A549 (cell line): Measurements from ENCODE around the gene CACNB3.

Source experiments
- CEBPB ChIP-seq, 2 experiments: fragments of >200 bp in 1 of 2; sonication (Bioruptor Twin) in 1 of 2; formaldehyde crosslinking in 1 of 2; IDR thresholded peaks; 2 replicates each; pipeline ENCODE4 v1.6.1; 2012 to 2016
- CHD2 ChIP-seq: fragments of 150-350 bp; IDR thresholded peaks from 2 replicates; pipeline ENCODE4 v1.6.1; 2014; ENCODE audit warnings: low read length; ENCODE audit not compliant: partially characterized antibody
- CHD4 ChIP-seq: fragments of 200-600 bp; sonication (generic); IDR thresholded peaks from 2 replicates; pipeline ENCODE4 v1.6.1; 2016; ENCODE audit warnings: antibody characterized with exemption, mild to moderate bottlenecking, borderline replicate concordance
- HEYL ChIP-seq: fragments of 250-450 bp; sonication (Bioruptor Pico); IDR thresholded peaks from 2 replicates; pipeline ENCODE4 v1.8.0; 2021; ENCODE audit warnings: mild to moderate bottlenecking, moderate library complexity
- KDM5A ChIP-seq: fragments of 200-600 bp; sonication (generic); IDR thresholded peaks from 2 replicates; pipeline ENCODE4 v1.6.1; 2016; ENCODE audit warnings: antibody characterized with exemption, mild to moderate bottlenecking
- MAFK ChIP-seq: fragments of 450-650 bp; IDR thresholded peaks from 2 replicates; pipeline ENCODE4 v1.6.1; 2014; ENCODE audit not compliant: partially characterized antibody
- RAD21 ChIP-seq, 2 experiments: fragments of >200 bp in 1 of 2; sonication (Bioruptor Twin) in 1 of 2; formaldehyde crosslinking in 1 of 2; IDR thresholded peaks in 1 of 2; conservative IDR thresholded peaks in 1 of 2; 2 replicates in 1 of 2; 3 replicates in 1 of 2; pipeline ENCODE4 v1.6.1; 2012 to 2018; ENCODE audit warnings: inconsistent platforms in 1 of 2
- SMC3 ChIP-seq: fragments of >200 bp; sonication (Bioruptor Twin); formaldehyde crosslinking; IDR thresholded peaks from 3 replicates; pipeline ENCODE4 v1.6.1; 2018; ENCODE audit warnings: inconsistent platforms
- SREBF2 ChIP-seq: fragments of 450-650 bp; IDR thresholded peaks from 2 replicates; pipeline ENCODE4 v1.6.1; 2014; ENCODE audit warnings: mild to moderate bottlenecking, moderate library complexity
- TF ChIP-seq, protein P1 (sequence below): fragments of 200-600 bp; sonication (generic); IDR thresholded peaks from 2 replicates; pipeline ENCODE4 v1.6.1; 2016; ENCODE audit warnings: antibody characterized with exemption, mild to moderate bottlenecking, moderate library complexity
- TF ChIP-seq, protein P2 (sequence below): fragments of >200 bp; sonication (Bioruptor Twin); formaldehyde crosslinking; IDR thresholded peaks from 3 replicates; pipeline ENCODE4 v1.5.1; 2016
- TF ChIP-seq, protein P3 (sequence below): fragments of 150-350 bp; IDR thresholded peaks from 2 replicates; pipeline ENCODE4 v1.6.1; 2014; ENCODE audit warnings: low read depth, mild to moderate bottlenecking, low read length

GRCh38 chr12:48863291-48863690 lies 45.0 kb downstream of the CACNB3 start:
- TF ChIP-seq CHD4 (no peak), CHD2 (no peak), SREBF2 (no peak), RAD21 (conservative IDR thresholded peaks at IDR 0.05 in 1 of 2, IDR thresholded peaks at IDR 0.05 in 1 of 2) (no peak), HEYL (CRISPR knock-in tag) (no peak), SMC3 (no peak), CEBPB (IDR thresholded peaks at IDR 0.05) (no peak), MAFK (no peak), KDM5A (no peak)
- TF ChIP-seq, protein P1, sequence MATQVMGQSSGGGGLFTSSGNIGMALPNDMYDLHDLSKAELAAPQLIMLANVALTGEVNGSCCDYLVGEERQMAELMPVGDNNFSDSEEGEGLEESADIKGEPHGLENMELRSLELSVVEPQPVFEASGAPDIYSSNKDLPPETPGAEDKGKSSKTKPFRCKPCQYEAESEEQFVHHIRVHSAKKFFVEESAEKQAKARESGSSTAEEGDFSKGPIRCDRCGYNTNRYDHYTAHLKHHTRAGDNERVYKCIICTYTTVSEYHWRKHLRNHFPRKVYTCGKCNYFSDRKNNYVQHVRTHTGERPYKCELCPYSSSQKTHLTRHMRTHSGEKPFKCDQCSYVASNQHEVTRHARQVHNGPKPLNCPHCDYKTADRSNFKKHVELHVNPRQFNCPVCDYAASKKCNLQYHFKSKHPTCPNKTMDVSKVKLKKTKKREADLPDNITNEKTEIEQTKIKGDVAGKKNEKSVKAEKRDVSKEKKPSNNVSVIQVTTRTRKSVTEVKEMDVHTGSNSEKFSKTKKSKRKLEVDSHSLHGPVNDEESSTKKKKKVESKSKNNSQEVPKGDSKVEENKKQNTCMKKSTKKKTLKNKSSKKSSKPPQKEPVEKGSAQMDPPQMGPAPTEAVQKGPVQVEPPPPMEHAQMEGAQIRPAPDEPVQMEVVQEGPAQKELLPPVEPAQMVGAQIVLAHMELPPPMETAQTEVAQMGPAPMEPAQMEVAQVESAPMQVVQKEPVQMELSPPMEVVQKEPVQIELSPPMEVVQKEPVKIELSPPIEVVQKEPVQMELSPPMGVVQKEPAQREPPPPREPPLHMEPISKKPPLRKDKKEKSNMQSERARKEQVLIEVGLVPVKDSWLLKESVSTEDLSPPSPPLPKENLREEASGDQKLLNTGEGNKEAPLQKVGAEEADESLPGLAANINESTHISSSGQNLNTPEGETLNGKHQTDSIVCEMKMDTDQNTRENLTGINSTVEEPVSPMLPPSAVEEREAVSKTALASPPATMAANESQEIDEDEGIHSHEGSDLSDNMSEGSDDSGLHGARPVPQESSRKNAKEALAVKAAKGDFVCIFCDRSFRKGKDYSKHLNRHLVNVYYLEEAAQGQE = no peak
- TF ChIP-seq, protein P2, sequence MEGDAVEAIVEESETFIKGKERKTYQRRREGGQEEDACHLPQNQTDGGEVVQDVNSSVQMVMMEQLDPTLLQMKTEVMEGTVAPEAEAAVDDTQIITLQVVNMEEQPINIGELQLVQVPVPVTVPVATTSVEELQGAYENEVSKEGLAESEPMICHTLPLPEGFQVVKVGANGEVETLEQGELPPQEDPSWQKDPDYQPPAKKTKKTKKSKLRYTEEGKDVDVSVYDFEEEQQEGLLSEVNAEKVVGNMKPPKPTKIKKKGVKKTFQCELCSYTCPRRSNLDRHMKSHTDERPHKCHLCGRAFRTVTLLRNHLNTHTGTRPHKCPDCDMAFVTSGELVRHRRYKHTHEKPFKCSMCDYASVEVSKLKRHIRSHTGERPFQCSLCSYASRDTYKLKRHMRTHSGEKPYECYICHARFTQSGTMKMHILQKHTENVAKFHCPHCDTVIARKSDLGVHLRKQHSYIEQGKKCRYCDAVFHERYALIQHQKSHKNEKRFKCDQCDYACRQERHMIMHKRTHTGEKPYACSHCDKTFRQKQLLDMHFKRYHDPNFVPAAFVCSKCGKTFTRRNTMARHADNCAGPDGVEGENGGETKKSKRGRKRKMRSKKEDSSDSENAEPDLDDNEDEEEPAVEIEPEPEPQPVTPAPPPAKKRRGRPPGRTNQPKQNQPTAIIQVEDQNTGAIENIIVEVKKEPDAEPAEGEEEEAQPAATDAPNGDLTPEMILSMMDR = no peak
- TF ChIP-seq, protein P3, sequence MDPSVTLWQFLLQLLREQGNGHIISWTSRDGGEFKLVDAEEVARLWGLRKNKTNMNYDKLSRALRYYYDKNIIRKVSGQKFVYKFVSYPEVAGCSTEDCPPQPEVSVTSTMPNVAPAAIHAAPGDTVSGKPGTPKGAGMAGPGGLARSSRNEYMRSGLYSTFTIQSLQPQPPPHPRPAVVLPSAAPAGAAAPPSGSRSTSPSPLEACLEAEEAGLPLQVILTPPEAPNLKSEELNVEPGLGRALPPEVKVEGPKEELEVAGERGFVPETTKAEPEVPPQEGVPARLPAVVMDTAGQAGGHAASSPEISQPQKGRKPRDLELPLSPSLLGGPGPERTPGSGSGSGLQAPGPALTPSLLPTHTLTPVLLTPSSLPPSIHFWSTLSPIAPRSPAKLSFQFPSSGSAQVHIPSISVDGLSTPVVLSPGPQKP = no peak
